SK-N-SH treated with all-trans-retinoic acid at 6 μM for 48 hours (cell line): ENCODE data around the gene FOXC1.

ENCODE experiments used
- ARNTL ChIP-seq: fragments of 450-650 bp; formaldehyde crosslinking; IDR thresholded peaks from 2 replicates; pipeline ENCODE4 v1.5.0; 2020; ENCODE audit warnings: low read depth, mild to moderate bottlenecking, moderate library complexity, borderline replicate concordance
- CSRNP3 ChIP-seq: fragments of 250-450 bp; sonication (Bioruptor Pico); IDR thresholded peaks from 2 replicates; pipeline ENCODE4 v1.5.1; 2021; ENCODE audit warnings: mild to moderate bottlenecking, moderate library complexity
- GLIS3 ChIP-seq: fragments of 250-450 bp; sonication (Bioruptor Pico); IDR thresholded peaks from 2 replicates; pipeline ENCODE4 v1.5.0; 2020; ENCODE audit warnings: mild to moderate bottlenecking, moderate library complexity
- PATZ1 ChIP-seq: fragments of 250-450 bp; sonication (Bioruptor Pico); IDR thresholded peaks from 2 replicates; pipeline ENCODE4 v1.8.0; 2020; ENCODE audit warnings: mild to moderate bottlenecking, moderate library complexity, borderline replicate concordance
- POU6F1 ChIP-seq: fragments of 250-450 bp; sonication (Bioruptor Pico); IDR thresholded peaks from 2 replicates; pipeline ENCODE4 v1.8.0; 2021; ENCODE audit warnings: low read depth, mild to moderate bottlenecking, moderate library complexity, borderline replicate concordance
- TSHZ2 ChIP-seq: fragments of 250-450 bp; sonication (Bioruptor Pico); IDR thresholded peaks from 2 replicates; pipeline ENCODE4 v1.5.0; 2020; ENCODE audit warnings: mild to moderate bottlenecking, moderate library complexity
- ZFP3 ChIP-seq: fragments of 250-450 bp; sonication (Bioruptor Pico); IDR thresholded peaks from 2 replicates; pipeline ENCODE4 v1.5.0; 2020; ENCODE audit warnings: mild to moderate bottlenecking, moderate library complexity
- ZFP30 ChIP-seq: fragments of 450-650 bp; formaldehyde crosslinking; IDR thresholded peaks from 2 replicates; pipeline ENCODE4 v1.5.0; 2022; ENCODE audit warnings: mild to moderate bottlenecking, moderate library complexity
- ZNF565 ChIP-seq: fragments of 450-650 bp; formaldehyde crosslinking; conservative IDR thresholded peaks from 2 replicates; pipeline ENCODE4 v1.5.0; 2020; ENCODE audit warnings: low read depth, mild to moderate bottlenecking, moderate library complexity
- ZNF70 ChIP-seq: fragments of 450-650 bp; formaldehyde crosslinking; IDR thresholded peaks from 2 replicates; pipeline ENCODE4 v1.5.0; 2020; ENCODE audit warnings: mild to moderate bottlenecking, moderate library complexity
- ZNF8 ChIP-seq: fragments of 450-650 bp; formaldehyde crosslinking; IDR thresholded peaks from 2 replicates; pipeline ENCODE4 v1.5.0; 2020; ENCODE audit warnings: mild to moderate bottlenecking, moderate library complexity

- no peak for TF ChIP-seq CSRNP3 (CRISPR knock-in tag)
- TF ChIP-seq ZNF70 (CRISPR knock-in tag), result no peak
- TF ChIP-seq ZNF565 (CRISPR knock-in tag), result no peak
- no peak for TF ChIP-seq GLIS3 (CRISPR knock-in tag)
- TF ChIP-seq TSHZ2 (CRISPR knock-in tag), result no peak
- TF ChIP-seq ZFP3 (CRISPR knock-in tag), result no peak
- TF ChIP-seq POU6F1, result no peak
- TF ChIP-seq ARNTL (CRISPR knock-in tag), result no peak
- TF ChIP-seq ZNF8 (CRISPR knock-in tag), result no peak
- no peak for TF ChIP-seq PATZ1 (CRISPR knock-in tag)
- no peak for TF ChIP-seq ZFP30 (CRISPR knock-in tag)
Measured at GRCh38 chr6:1574083-1574761, 35.5 kb upstream of the FOXC1 start.
